Esophagus squamous epithelium (tissue), 4 donors: ENCODE results near the gene FIS1.
"Not testable (repeated sequence)": the region's sequence is repeated elsewhere in the genome, so short reads cannot be mapped to it uniquely, and the experiment has no call there.

Source experiments
- CTCF ChIP-seq, 6 experiments: fragments of 450-650 bp in 4 of 6; fragments of 200-600 bp in 2 of 6; sonication (generic) in 2 of 6; IDR thresholded peaks; one replicate each; pipeline ENCODE4 v1.5.1; 2016 to 2019; ENCODE audit warnings: antibody characterized with exemption in 6 of 6, mild to moderate bottlenecking in 4 of 6, moderate library complexity in 4 of 6
- POLR2A ChIP-seq, 4 donors: fragments of 450-650 bp; IDR thresholded peaks; one replicate each; pipeline ENCODE4 v1.6.1; 2017; ENCODE audit warnings: antibody characterized with exemption in 4 of 4, mild to moderate bottlenecking in 4 of 4, moderate library complexity in 3 of 4

- TF ChIP-seq CTCF, POLR2A (IDR thresholded peaks at IDR 0.05): not testable (repeated sequence)
These were observed 19.3 kb upstream of the FIS1 start for GRCh38 chr7:101264102-101264706.
